HG03442 (cell line): ENCODE results near the gene CCDC18.

ENCODE experiments used
- ATAC-seq: cut with Tn5 transposase; IDR thresholded peaks from one replicate; pipeline ENCODE4 v1.9.1; 2021; ENCODE audit warnings: mild to moderate bottlenecking, moderate library complexity; ENCODE audit not compliant: unreplicated experiment

CCDC18 gene

DNA sequence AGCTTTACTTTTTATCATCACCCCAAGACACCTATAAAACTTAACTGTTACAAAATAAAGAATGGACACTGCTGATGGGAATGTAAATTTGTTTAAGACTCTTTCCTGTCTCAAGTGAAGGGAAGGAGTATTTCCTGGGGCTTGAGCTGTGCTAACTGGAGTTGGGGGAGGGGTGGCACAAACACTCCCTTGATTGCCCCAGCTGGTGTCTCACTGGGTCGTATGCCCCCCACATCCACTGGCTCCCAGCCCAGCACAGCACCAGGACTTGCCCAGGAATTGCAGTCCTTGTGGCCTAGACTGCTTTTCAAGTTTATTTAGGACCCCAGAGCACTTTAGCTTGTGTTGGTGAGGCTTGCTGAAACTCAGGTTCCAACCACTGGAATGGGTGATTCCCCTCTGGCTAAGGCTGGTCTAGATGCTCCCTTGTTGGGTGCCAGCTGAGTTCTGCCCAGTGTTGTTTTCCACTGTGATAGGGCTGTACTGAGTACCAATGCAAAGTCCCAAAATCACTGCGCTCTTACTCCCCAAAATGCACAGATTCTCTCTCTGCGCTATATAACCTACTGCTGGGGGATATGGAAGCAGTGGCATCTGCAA is 116.1 kb downstream of the CCDC18 start:
- no peak for ATAC-seq

DNA sequence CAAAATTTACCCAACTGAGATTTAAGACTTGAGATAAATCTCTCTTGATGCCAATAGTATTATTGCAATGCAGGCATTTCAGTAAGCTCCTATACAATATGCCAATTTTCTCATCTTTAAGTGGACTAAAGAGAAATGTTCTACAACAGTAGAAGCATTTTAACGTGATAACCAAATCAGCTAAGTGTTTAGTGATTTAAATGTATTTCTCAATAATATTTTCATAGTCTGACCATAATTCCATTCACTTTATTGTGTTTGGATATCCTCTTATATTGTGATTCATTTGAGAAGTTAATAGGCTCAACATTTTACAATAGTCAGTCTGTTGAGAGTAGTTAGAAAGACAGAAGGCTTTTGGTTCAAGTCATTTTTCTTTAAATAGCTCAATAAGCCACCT is 120.6 kb downstream of the CCDC18 start:
- no peak for ATAC-seq

DNA sequence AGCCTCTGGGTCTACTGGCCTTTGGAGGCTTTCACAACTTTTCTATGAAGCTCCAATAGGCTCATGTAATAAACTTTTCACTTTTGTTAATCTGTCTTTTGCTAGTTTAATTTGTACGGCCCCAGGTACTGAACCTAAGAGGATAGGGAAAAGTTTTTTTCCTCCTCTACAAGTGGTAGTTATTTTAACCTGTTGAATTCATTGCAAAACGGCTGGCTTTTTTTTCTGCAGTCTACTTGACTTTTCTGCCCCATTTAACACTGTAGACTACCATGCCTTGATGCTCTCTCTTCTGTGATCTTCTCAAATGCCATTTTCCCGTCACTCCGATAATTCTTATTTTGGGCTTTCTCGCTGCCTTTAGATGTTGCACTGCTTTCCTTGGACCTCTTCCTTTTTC is 121.6 kb downstream of the CCDC18 start:
- ATAC-seq = no peak

DNA sequence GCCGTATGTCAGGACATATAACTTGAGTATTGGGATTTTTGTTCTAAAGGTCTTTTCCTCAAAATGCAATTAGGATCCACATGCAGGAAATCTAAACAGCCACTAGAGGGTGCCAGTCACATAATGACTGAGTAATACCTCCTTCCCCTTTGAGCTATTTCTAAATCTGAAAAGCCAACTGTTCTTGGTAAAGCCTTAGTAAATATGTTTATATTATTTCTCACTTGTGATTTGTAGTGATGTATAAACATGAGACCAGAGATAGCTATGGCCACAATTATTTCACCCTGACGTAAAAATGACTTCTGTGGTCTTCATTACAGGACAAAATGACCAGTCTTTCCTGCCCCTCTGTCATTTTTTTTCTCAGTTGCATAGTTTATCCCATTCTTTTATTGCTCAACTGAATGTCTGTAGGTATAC is 124.2 kb downstream of the CCDC18 start:
- no peak for ATAC-seq

DNA sequence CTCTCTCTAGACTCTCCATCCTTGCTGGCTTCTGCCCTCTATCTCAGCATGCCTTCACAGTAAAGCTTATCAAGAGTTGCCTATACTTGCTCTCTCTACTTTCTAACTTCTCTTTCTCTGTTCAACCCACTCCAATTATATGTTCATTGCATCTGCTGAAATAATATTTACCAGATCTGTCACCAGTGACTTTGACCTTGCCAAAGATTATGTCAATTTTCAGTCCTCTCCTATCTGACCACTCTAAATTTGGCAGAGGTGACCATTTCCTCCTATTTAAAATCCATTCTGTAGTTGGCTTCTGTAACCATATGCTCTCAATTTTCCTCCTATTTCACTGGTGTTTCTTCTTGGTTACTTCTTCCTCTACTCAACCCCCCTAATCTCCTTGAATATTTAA is 126.4 kb downstream of the CCDC18 start:
- no peak for ATAC-seq

DNA sequence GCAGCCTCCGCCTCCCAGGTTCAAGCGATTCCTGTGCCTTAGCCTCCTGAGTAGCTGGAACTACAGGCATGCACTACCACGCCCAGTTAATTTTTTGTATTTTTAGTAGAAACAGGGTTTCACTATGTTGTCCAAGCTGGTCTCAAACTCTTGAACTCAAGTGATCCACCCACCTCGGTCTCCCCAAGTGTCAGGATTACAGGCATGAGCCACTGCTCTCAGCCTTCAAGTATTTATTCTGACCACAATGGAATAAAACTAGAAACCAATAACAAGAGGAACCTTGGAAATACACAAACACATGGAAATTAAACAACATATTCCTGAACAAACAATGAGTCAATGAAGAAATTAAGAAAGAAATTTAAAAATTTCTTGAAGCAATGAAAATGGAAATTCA is 132.5 kb downstream of the CCDC18 start:
- no peak for ATAC-seq

DNA sequence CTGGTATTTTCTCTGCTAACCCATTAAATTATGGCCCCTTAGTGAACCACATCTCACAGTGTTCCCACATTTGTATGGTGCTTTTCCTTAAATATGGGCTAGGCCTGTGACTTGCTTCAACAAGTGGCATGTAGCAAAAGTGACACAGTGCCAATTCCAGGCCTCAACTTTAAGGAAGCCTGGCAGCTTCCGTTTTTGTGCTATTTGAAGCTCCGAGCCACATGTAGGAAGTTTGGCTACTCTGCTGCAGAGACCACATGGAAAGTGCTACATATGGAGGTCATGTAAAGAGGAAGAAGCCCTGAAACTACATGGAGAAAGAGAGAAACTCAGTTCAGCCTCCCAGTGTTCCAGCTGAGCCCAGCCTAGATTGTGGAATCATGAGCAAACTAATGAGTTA is 136.7 kb downstream of the CCDC18 start:
- no peak for ATAC-seq

DNA sequence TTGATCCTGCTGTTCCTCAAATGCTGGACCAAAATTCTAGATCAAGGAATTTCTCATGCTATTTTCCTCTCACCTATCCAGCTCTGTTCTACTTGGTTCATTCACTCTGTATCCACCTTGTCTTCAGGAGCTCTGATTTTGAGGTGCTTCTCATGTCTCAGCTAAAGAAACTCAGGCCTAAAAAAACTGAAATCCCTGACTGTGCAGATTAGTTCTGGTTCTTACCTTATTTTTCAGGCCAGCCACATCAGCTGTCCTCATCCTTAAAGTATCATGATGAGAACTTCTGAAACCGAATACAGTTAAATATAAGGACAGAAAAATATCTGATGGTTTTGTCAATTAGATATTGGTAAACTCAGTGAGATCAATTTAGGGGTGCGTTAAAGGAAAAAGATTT is 137.4 kb downstream of the CCDC18 start:
- ATAC-seq = no peak

DNA sequence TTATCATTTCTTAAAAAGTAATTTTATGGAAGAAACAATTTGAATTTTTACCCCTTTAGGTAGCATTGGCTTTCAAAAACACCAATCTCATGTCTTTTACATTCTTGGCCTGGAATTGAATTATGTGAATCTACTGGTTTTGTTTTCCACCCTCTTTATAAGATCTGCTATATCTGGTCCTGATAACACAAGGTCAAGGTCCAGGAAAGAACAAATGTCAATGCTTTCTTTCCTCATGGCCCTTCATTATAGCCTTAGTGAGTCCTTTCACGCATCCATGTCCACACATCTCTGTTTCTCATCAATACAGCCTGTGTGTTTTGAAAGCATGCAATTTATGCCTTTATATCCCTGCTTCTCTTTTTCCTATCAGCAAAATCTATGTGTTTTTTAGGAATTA is 141.2 kb downstream of the CCDC18 start:
- ATAC-seq = no peak

DNA sequence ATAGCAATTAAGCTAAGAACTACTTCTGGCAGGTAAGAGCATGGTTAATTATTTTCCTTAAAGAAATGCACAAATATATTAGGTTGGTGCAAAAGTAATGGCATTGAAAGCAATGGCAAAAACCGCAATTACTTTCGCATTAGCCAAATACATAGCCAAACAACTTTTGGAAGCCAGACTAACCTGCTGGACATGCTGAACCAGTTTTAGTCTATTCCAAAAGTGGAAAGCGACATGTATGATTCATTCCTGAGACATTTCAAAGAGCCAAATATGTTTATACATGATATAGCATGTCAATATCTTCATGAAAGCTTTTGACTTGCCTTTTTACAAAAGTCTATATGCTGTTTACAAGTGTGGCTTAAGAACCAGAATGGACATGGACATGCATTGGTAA is 141.8 kb downstream of the CCDC18 start:
- no peak for ATAC-seq

DNA sequence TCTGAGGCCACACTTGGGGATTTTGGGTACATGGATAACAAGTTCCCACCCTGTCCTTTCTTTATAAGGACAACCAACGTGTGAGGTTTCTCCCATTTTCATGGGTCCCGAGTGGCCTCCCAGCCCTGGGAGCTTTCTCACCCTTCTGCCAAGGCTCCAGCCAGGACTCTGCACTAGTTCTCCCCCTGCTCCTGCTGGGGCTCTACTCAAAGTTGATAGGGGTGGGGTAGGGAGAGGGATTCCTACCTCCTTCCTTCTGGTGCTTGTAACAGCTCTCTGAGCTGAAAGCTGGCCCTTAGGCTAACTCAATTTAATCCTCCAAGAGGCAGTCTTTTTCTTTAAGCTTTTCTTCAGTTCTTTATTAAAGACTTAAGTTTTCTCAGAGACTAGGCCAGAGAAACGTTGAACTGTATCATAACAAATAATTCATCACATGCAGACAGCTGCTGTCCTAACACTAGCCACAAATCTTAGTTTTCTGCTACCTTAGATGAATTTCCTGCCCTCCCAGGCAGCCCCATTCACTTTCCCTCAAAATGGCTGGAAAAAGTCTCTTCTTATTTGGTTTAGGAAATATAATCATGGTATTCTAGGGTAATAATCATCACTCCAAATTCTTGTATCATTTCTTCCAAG is 142.8 kb downstream of the CCDC18 start:
- no peak for ATAC-seq

DNA sequence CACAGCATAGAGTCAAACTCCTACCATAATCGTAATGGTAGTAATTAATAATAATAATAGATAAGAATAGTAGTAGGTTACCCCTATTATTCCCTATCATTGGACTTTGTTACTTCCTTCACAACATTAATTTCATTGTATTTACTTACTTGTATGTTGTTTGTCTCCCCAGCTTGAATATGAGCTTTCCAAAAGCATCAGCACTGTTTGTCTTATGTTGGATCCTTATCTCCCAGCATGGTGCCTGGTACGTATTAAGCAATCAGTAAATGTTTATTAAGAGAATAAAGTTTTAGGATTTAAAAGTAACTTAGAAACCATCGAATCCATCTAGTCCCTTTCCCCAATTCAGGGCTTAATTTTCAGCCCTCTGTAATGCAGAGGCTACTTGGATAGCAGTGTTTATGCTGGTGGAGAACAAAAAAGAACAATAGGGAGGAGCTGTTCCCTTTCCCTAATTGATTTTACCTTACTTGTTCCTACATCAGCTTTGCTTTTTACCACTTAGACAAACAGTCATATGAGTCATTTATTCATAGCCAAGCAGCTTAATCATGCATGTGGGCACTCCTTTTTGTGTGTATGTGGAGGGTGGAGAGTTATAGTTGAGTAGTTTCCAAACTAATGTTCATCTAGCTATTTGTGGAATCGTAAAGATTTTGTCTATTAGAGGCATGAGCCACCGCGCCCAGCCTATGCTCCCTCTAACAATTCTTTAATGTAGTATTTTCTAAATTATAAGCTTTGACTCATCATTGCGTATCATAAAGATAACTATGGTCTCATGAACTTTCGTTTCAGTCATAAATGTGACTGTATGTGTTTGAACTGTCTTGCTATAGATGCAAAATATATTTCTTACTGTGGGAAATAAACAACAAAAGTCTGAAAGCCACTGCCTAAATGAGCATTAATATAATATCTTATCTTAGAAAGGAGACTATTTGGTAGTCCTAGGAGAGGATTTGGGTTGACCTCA is 144.3 kb downstream of the CCDC18 start:
- ATAC-seq = no peak
